Liver (tissue), 9 donors: Measurements from ENCODE around the gene KCNJ11. TPM values are rescaled to one million over a fixed set of nuclear protein-coding genes. Genes with fewer than 3 reads are reported as not detected.

Source experiments
- DNase-seq: peaks from one replicate; pipeline ENCODE4 v3.0.0-alpha.2; 2017; ENCODE audit warnings: low spot score
- H3K27ac ChIP-seq, 2 donors: one replicate each; pipeline ENCODE4 v1.7.0; 2013; ENCODE audit warnings: inconsistent platforms in 2 of 2, low read length in 2 of 2, control low read depth in 1 of 2, low read depth in 1 of 2, mild to moderate bottlenecking in 1 of 2
- H3K27me3 ChIP-seq, 4 donors: one replicate each; pipeline versions ENCODE4 v1.6.1 to v1.7.0; 2013; ENCODE audit warnings: low read length in 3 of 4, inconsistent platforms in 1 of 4, mild to moderate bottlenecking in 1 of 4, moderate library complexity in 1 of 4; ENCODE audit not compliant: control insufficient read depth in 4 of 4, insufficient read depth in 4 of 4
- H3K36me3 ChIP-seq, 4 donors: one replicate each; pipeline versions ENCODE4 v1.6.1 to v1.7.0; 2013; ENCODE audit warnings: low read length in 3 of 4, mild to moderate bottlenecking in 3 of 4, low read depth in 1 of 4, moderate library complexity in 1 of 4; ENCODE audit not compliant: control insufficient read depth in 4 of 4, insufficient read depth in 3 of 4
- H3K4me1 ChIP-seq, 4 donors: one replicate each; pipeline versions ENCODE4 v1.6.1 to v1.7.0; 2013; ENCODE audit warnings: low read length in 3 of 4, mild to moderate bottlenecking in 3 of 4, moderate library complexity in 1 of 4; ENCODE audit not compliant: control insufficient read depth in 4 of 4, insufficient read depth in 4 of 4
- H3K4me3 ChIP-seq, 3 donors: one replicate each; pipeline versions ENCODE4 v1.6.1 to v1.7.0; 2013; ENCODE audit warnings: low read length in 3 of 3, control low read depth in 1 of 3, low read depth in 1 of 3, mild to moderate bottlenecking in 1 of 3
- H3K9ac ChIP-seq, 2 donors: one replicate each; pipeline ENCODE4 v1.7.0; 2013; ENCODE audit warnings: low read length in 2 of 2, mild to moderate bottlenecking in 2 of 2, moderate library complexity in 2 of 2, control low read depth in 1 of 2, low read depth in 1 of 2
- H3K9me3 ChIP-seq, 4 donors: one replicate each; pipeline versions ENCODE4 v1.6.1 to v1.7.0; 2013; ENCODE audit warnings: low read length in 3 of 4; ENCODE audit not compliant: control insufficient read depth in 4 of 4
- FOXA1 ChIP-seq: IDR thresholded peaks from 2 replicates; pipeline ENCODE4 v1.6.1; 2016; ENCODE audit warnings: antibody characterized with exemption
- FOXA2 ChIP-seq: IDR thresholded peaks from 2 replicates; pipeline ENCODE4 v1.6.1; 2016; ENCODE audit warnings: antibody characterized with exemption
- GABPA ChIP-seq, 2 donors: IDR thresholded peaks in 1 of 2; conservative IDR thresholded peaks in 1 of 2; 2 replicates each; pipeline ENCODE4 v1.6.1; 2016; ENCODE audit warnings: antibody characterized with exemption in 2 of 2, mild to moderate bottlenecking in 1 of 2, moderate library complexity in 1 of 2
- HNF4A ChIP-seq, 2 donors: conservative IDR thresholded peaks; 2 replicates each; pipeline ENCODE4 v1.6.1; 2016; ENCODE audit warnings: antibody characterized with exemption in 2 of 2, mild to moderate bottlenecking in 2 of 2
- HNF4G ChIP-seq: IDR thresholded peaks from 2 replicates; pipeline ENCODE4 v1.6.1; 2016; ENCODE audit warnings: antibody characterized with exemption
- JUND ChIP-seq, 2 donors: IDR thresholded peaks; 2 replicates each; pipeline ENCODE4 v1.6.1; 2016; ENCODE audit warnings: antibody characterized with exemption in 2 of 2
- RAD21 ChIP-seq, 2 donors: IDR thresholded peaks; 2 replicates each; pipeline ENCODE4 v1.6.1; 2016; ENCODE audit warnings: antibody characterized with exemption in 2 of 2, mild to moderate bottlenecking in 2 of 2
- RXRA ChIP-seq, 2 donors: IDR thresholded peaks; 2 replicates each; pipeline ENCODE4 v1.6.1; 2017 to 2018; ENCODE audit warnings: antibody characterized with exemption in 2 of 2, mild to moderate bottlenecking in 1 of 2
- SP1 ChIP-seq: IDR thresholded peaks from 2 replicates; pipeline ENCODE4 v1.6.1; 2018; ENCODE audit warnings: antibody characterized with exemption, mild to moderate bottlenecking
- TAF1 ChIP-seq: conservative IDR thresholded peaks from 2 replicates; pipeline ENCODE4 v1.6.1; 2016; ENCODE audit warnings: antibody characterized with exemption, mild to moderate bottlenecking
- YY1 ChIP-seq: IDR thresholded peaks from 2 replicates; pipeline ENCODE4 v1.6.1; 2016; ENCODE audit warnings: antibody characterized with exemption, mild to moderate bottlenecking
- ZBTB33 ChIP-seq: IDR thresholded peaks from 2 replicates; pipeline ENCODE4 v1.6.1; 2016; ENCODE audit warnings: antibody characterized with exemption
- WGBS: extraction: QIAGEN DNeasy Blood & Tissue Kit; methylation state at CpG from one replicate; pipeline ENCODE4 v1.1.7; 2013; 5-methylcytosine and 5-hydroxymethylcytosine counted together
- polyA plus RNA-seq, 2 donors: library from polyadenylated mRNA; stranded (reverse) in 1 of 2; unstranded in 1 of 2; fragments of 200-250 nt in 1 of 2; fragments of >200 nt in 1 of 2; fragmentation: Nextera tagmentation in 1 of 2; extraction: Ambion mirVana in 1 of 2; gene quantifications; one replicate each; pipeline versions ENCODE4 v1.2.1 to v1.2.3, GENCODE V29; 2013 to 2015
- total RNA-seq, 2 donors: library from RNA; depleted of rRNA; stranded (reverse); fragments of >200 nt; gene quantifications; one replicate each; pipeline ENCODE4 v1.2.3, GENCODE V29; 2014
- TF ChIP-seq, protein P1 (sequence below): IDR thresholded peaks from 2 replicates; pipeline ENCODE4 v1.6.1; 2016; ENCODE audit warnings: antibody characterized with exemption
- TF ChIP-seq, protein P2 (sequence below): fragments of 150-350 bp; IDR thresholded peaks from 2 replicates; pipeline ENCODE4 v1.5.1; 2017; ENCODE audit warnings: improper control_type of control experiment, low read depth, low read length; ENCODE audit not compliant: missing input control
- TF ChIP-seq, protein P3 (sequence below): IDR thresholded peaks from 2 replicates; pipeline ENCODE4 v1.6.1; 2016; ENCODE audit warnings: antibody characterized with exemption, mild to moderate bottlenecking
- TF ChIP-seq, protein P4 (sequence below): IDR thresholded peaks from 2 replicates; pipeline ENCODE4 v1.6.1; 2016; ENCODE audit warnings: antibody characterized with exemption
- donor health status: healthy.
- donor health status: healthy.
- donor health status: healthy.
- donor health status: healthy.
- donor health status: healthy.

The KCNJ11 gene
- total and polyA plus RNA-seq, 4 donors = 0.28 to 1.1 (median 0.75) TPM; not detected in 1

- Histone ChIP-seq H3K27ac (no peak overlapping the region), H3K9me3 (no peaks in the 10 kb centered on the region), H3K4me3 (no peak overlapping the region), H3K4me1 (no peaks in the 10 kb centered on the region), H3K9ac (no peak overlapping the region), H3K36me3 (no peaks in the 10 kb centered on the region), H3K27me3 (no peaks in the 10 kb centered on the region)
- 84% methylated on average over 3 of the region's 3 CpGs for WGBS
- TF ChIP-seq JUND (IDR thresholded peaks at IDR 0.05) = no peak
- TF ChIP-seq RAD21 (IDR thresholded peaks at IDR 0.05) = no peak
- no peak for TF ChIP-seq FOXA1
- no peak for TF ChIP-seq TAF1
- TF ChIP-seq GABPA (IDR thresholded peaks at IDR 0.05 in 1 of 2, conservative IDR thresholded peaks at IDR 0.05 in 1 of 2) = no peak
- no peak for TF ChIP-seq HNF4A (conservative IDR thresholded peaks at IDR 0.05)
- TF ChIP-seq, protein P1, sequence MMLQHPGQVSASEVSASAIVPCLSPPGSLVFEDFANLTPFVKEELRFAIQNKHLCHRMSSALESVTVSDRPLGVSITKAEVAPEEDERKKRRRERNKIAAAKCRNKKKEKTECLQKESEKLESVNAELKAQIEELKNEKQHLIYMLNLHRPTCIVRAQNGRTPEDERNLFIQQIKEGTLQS = no peak
- TF ChIP-seq YY1 = no peak
- no peak for TF ChIP-seq RXRA (IDR thresholded peaks at IDR 0.05)
- DNase-seq = no peak
These were observed 48.9 kb upstream of the KCNJ11 start for GRCh38 chr11:17437366-17437765.

DNA sequence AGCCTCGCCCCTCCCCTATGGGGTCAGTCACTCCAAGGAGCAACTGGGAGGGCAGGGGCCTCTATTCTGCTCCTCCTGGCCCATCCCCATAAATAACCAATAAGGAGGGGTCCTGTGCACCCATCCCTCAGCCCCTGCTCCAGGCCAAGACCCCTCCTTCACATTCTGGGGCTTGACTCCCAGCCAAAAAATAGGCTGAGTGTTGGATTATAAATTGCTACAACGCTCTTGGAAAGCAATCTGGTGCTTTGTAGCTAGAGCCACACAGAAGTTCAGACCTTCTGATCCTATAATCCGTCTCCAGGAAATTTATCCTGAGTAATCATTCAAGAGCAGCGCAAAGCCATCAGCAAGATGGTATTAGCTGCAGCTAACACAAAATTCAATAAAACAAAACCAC, 45.6 kb upstream of the KCNJ11 start:
- Histone ChIP-seq H3K27me3 (no peaks in the 10 kb centered on the region), H3K4me1 (no peaks in the 10 kb centered on the region), H3K27ac (no peak overlapping the region), H3K9ac (no peak overlapping the region), H3K36me3 (no peaks in the 10 kb centered on the region), H3K9me3 (no peaks in the 10 kb centered on the region), H3K4me3 (no peak overlapping the region)
- no peak for TF ChIP-seq FOXA1
- no peak for TF ChIP-seq SP1
- TF ChIP-seq HNF4A (conservative IDR thresholded peaks at IDR 0.05) = no peak
- TF ChIP-seq GABPA (IDR thresholded peaks at IDR 0.05 in 1 of 2, conservative IDR thresholded peaks at IDR 0.05 in 1 of 2) = no peak
- TF ChIP-seq TAF1 = no peak
- TF ChIP-seq HNF4G = no peak
- TF ChIP-seq, protein P2, sequence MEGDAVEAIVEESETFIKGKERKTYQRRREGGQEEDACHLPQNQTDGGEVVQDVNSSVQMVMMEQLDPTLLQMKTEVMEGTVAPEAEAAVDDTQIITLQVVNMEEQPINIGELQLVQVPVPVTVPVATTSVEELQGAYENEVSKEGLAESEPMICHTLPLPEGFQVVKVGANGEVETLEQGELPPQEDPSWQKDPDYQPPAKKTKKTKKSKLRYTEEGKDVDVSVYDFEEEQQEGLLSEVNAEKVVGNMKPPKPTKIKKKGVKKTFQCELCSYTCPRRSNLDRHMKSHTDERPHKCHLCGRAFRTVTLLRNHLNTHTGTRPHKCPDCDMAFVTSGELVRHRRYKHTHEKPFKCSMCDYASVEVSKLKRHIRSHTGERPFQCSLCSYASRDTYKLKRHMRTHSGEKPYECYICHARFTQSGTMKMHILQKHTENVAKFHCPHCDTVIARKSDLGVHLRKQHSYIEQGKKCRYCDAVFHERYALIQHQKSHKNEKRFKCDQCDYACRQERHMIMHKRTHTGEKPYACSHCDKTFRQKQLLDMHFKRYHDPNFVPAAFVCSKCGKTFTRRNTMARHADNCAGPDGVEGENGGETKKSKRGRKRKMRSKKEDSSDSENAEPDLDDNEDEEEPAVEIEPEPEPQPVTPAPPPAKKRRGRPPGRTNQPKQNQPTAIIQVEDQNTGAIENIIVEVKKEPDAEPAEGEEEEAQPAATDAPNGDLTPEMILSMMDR = no peak
- TF ChIP-seq, protein P3, sequence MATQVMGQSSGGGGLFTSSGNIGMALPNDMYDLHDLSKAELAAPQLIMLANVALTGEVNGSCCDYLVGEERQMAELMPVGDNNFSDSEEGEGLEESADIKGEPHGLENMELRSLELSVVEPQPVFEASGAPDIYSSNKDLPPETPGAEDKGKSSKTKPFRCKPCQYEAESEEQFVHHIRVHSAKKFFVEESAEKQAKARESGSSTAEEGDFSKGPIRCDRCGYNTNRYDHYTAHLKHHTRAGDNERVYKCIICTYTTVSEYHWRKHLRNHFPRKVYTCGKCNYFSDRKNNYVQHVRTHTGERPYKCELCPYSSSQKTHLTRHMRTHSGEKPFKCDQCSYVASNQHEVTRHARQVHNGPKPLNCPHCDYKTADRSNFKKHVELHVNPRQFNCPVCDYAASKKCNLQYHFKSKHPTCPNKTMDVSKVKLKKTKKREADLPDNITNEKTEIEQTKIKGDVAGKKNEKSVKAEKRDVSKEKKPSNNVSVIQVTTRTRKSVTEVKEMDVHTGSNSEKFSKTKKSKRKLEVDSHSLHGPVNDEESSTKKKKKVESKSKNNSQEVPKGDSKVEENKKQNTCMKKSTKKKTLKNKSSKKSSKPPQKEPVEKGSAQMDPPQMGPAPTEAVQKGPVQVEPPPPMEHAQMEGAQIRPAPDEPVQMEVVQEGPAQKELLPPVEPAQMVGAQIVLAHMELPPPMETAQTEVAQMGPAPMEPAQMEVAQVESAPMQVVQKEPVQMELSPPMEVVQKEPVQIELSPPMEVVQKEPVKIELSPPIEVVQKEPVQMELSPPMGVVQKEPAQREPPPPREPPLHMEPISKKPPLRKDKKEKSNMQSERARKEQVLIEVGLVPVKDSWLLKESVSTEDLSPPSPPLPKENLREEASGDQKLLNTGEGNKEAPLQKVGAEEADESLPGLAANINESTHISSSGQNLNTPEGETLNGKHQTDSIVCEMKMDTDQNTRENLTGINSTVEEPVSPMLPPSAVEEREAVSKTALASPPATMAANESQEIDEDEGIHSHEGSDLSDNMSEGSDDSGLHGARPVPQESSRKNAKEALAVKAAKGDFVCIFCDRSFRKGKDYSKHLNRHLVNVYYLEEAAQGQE = no peak
- TF ChIP-seq ZBTB33 = no peak
- TF ChIP-seq, protein P1 = no peak
- TF ChIP-seq RAD21 (IDR thresholded peaks at IDR 0.05) = no peak
- TF ChIP-seq FOXA2 = no peak
- TF ChIP-seq JUND (IDR thresholded peaks at IDR 0.05) = no peak
- TF ChIP-seq, protein P4, sequence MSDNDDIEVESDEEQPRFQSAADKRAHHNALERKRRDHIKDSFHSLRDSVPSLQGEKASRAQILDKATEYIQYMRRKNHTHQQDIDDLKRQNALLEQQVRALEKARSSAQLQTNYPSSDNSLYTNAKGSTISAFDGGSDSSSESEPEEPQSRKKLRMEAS = no peak
- TF ChIP-seq YY1 = no peak
- WGBS = 91% methylated on average over 4 of the region's 4 CpGs
- DNase-seq = no peak
